HG03175 (cell line): ENCODE data around the gene SNU13.
"Not testable (repeated sequence)": the region's sequence is repeated elsewhere in the genome, so short reads cannot be mapped to it uniquely, and the experiment has no call there.

ENCODE experiments used
- ATAC-seq: cut with Tn5 transposase; IDR thresholded peaks from one replicate; pipeline ENCODE4 v1.9.1; 2021; ENCODE audit warnings: mild to moderate bottlenecking, moderate library complexity; ENCODE audit not compliant: unreplicated experiment

SNU13 gene

GRCh38 chr22:41682033-41682807, 6.4 kb downstream of the SNU13 start:
- ATAC-seq = peak; percentile 78

- ATAC-seq = no peak
These were observed 7.1 kb downstream of the SNU13 start for GRCh38 chr22:41681616-41682015.

DNA sequence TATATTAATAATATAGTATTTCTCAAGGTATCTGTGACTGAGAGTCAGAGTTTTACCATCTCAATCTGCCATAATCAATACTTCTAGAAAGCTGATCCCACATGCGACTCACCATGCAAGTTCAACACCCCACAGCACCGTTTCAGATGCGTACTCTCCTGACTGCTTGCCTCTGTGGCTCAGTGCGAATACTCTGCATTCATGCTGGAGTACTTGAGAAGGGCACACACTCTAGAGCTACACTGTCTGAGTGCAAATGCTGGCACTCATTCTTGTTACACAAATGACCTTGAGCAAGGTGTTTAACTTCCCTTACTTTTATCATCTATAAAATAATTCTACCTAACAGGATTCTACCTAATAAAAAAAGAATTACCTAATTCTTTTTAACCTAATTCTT, 12.5 kb downstream of the SNU13 start:
- no peak for ATAC-seq

DNA sequence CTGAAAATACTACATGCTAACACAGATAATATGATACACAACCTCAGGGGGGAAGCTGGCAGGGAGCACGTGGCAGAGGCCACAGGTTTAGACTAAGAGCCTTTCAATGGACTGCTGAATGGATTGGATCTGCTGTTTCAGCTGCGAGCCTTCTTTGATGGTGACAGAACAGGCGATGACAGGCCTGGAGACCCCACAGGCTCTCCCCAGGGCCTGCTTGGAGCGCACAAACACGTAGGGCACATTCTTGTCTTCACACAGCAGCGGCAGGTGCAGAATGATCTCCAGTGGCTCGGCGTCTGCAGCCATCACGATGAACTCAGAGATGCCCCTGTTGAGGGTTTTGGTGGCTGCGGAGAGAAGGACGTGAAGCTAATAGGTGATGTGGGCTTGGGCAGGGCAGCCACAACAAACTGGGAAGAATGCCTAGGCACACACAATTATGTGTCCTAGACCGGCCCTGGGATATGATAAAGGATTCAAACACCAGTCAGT, 13.8 kb downstream of the SNU13 start:
- ATAC-seq = no peak

GRCh38 chr22:41672780-41673509, 15.7 kb downstream of the SNU13 start:
- ATAC-seq = no peak

- ATAC-seq = not testable (repeated sequence)
These were observed 16.6 kb downstream of the SNU13 start for GRCh38 chr22:41672096-41672495.

GRCh38 chr22:41668971-41669911, 19.4 kb downstream of the SNU13 start:
- no peak for ATAC-seq

DNA sequence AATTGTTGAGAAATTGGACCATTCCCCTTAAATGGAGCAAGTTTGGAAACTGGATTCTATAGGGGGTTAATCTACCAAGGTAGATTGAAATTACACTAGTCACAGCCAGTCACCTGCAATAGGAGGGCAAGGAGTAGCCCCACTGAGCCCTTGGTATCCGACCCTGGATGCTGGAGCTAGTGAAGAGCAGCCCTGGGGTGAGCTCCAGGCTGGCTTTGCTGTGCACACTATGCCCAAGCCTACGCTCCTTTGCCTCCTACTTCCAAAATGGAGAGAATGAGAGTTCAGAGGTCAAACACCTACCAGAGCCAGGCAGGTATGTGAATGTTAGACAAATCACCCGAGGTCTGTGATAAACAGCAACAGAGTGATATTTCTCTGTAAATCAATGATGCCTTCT, 23.7 kb downstream of the SNU13 start:
- ATAC-seq = no peak

GRCh38 chr22:41664490-41664889, 24.2 kb downstream of the SNU13 start:
- no peak for ATAC-seq

DNA sequence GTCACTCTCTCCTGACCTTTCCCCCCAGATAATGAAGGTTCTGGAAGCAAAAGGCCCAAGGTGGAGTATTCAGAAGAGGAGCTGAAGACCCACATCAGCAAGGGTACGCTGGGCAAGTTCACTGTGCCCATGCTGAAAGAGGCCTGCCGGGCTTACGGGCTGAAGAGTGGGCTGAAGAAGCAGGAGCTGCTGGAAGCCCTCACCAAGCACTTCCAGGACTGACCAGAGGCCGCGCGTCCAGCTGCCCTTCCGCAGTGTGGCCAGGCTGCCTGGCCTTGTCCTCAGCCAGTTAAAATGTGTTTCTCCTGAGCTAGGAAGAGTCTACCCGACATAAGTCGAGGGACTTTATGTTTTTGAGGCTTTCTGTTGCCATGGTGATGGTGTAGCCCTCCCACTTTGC, 25.1 kb downstream of the SNU13 start:
- ATAC-seq = not testable (repeated sequence)

- no peak for ATAC-seq
These were observed 27.0 kb downstream of the SNU13 start for GRCh38 chr22:41661713-41662112.

GRCh38 chr22:41661088-41661487, 27.6 kb downstream of the SNU13 start:
- ATAC-seq = no peak

DNA sequence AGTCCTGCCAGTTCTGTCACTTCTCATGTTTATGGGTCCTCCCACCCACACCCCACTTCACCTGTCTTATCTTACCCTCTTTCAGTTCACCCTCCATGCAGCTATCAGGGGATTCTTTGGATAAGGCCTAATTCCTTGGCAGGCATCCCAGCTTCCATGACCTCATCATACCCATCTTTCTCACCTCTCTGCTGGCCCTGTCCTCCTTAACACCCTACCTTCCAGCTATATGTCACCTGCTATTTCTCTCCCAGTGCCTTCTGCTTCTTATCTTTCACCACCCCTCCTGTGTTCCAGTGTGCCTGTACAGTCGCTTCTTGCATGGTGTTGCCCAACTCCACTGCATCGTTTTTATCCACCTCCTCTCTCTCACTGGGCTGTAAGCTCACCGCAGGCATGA, 28.3 kb downstream of the SNU13 start:
- ATAC-seq = no peak

DNA sequence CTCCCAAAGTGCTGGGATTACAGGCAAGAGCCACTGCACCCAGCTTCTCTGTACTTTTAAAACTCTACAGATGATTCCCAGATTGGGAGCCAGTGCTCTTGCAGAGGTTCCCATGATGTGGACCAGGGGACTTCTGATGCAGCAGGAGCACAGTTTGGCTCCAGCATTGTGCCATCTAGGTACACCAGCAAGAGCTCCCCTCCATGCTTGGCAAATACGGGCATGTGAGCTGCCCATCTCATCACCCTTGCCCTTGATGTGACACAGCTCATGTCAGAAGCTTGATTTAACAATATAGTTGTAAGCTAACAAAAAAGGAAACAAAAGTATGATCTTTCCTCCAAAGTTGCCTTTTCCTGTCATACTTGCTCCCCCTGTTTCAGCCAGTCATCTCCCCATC, 28.7 kb downstream of the SNU13 start:
- ATAC-seq = no peak

DNA sequence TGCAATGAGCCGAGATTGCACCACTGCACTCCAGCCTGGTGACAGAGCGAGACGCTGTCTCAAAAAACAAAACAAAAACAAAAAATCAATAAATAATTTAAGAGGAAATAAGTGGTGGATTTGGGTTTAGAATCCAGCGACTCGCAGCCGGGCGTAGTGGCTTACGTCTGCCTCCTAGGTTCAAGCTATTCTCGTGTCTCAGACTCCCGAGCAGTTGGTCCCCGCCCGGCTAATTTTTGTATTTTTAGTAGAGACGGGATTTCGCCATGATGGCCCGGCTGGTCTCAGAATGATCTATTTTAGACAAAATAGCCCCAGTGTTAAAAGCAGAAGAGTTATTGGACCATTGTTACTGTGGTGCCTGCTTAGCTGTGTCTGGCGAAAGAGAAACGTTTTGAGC, 29.8 kb downstream of the SNU13 start:
- no peak for ATAC-seq

DNA sequence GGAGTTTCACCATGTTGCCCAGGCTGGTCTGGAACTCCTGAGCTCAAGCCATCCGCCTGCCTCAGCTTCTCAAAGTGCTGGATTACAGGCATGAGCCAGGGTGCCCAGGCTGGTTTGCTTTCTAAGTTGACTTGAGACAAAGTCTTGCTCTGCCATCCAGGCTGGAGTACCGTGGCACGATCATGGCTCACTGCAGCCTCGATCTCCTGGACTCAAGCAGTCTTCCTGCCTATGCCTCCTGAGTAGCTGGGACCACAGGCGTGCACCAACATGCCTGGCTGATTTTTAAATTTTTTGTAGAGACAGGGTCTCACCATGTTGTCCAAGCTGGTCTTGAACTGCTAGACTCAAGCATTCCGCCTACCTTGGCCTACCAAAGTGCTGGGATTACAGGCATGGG, 31.0 kb downstream of the SNU13 start:
- ATAC-seq = no peak

DNA sequence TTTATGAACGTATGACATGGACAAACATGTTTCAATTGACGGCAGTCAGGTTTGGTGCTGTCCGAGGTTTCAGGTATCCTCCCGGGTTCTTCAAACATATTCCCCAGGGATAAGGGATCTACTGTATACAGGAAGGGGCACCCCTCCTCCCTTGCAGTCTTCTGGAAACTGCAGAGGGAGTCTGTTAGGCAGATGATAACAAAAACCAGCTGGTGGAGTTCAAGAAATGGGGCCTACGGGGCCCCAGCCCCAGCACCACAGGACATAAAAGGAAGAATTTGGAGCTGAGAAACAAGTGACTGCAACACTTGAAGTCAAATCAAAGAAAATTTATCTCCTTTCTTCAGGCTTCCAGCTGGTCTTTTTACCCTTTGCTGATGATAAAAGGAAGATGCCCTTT, 32.1 kb downstream of the SNU13 start:
- no peak for ATAC-seq

DNA sequence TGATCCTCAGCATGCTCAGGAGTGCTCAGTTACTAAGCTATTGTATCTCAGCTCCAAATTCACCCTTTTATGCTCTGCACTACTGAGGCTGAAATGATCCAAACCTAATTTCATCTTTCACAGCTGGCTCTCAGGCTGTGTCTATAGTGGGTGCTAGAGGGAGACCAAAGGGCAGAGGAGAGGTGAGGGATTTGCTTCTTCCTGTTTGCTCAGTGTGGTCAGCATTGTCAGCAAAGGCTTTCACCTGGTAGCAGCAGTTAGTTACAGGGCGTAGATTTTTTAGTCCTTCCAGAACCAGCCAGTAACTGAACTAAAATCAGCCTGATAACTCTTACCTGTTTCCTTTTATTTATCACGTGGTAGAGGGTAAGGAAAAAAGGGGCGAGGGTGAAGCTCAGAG, 34.3 kb downstream of the SNU13 start:
- ATAC-seq = no peak

DNA sequence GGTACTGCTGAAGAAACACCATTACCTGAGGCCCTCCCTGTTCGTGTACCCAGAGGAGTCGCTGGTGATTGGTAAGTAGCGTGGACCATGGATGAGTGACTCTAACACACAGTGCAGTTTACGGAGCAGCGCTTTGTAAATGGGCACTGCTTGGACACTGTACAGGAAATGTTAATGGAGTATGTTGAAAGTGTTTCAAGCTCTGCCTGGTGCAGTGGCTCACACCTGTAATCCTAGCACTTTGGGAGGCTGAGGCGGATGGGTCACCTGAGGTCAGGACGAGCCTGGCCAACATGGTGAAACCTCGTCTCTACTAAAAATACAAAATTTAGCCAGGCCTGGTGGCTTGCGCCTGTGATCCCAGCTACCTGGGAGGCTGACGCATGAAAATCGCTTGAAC, 37.8 kb downstream of the SNU13 start:
- no peak for ATAC-seq

DNA sequence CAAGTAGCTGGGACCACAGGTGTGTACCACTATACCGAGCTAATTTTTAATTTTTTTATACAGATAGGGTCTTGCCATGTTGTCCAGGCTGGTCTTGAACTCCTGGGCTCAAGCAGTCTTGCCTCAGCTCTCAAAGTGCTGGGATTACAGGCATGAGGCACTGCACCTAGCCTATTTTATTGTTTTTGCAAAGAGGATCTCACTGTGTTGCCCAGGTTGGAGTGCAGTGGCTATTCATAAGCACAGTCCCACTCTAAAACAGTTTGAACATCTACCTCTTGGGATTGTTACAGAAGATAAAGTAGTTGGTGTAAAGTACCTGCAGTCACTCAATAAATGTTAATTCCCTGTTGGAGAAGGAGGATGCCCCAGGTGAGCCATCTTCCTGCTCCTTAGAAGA, 38.4 kb downstream of the SNU13 start:
- ATAC-seq = no peak

- no peak for ATAC-seq
These were observed 40.2 kb downstream of the SNU13 start for GRCh38 chr22:41648432-41648831.
